SK-N-SH treated with all-trans-retinoic acid at 6 μM for 48 hours (cell line): ENCODE measurements around the gene SHISAL2B.
"Not testable (repeated sequence)": the region's sequence is repeated elsewhere in the genome, so short reads cannot be mapped to it uniquely, and the experiment has no call there.

Source experiments
- ATAC-seq: fragments of 200-7000 bp; cut with Tn5 transposase; 3 replicates; pipeline ENCODE4 v1.9.1; 2020; ENCODE audit warnings: mild to moderate bottlenecking, moderate library complexity
- ARNTL ChIP-seq: fragments of 450-650 bp; formaldehyde crosslinking; IDR thresholded peaks from 2 replicates; pipeline ENCODE4 v1.5.0; 2020; ENCODE audit warnings: low read depth, mild to moderate bottlenecking, moderate library complexity, borderline replicate concordance
- CREB5 ChIP-seq: fragments of 250-450 bp; sonication (Bioruptor Pico); IDR thresholded peaks from 2 replicates; pipeline ENCODE4 v1.5.1; 2020; ENCODE audit warnings: low read depth, mild to moderate bottlenecking, moderate library complexity
- CSDC2 ChIP-seq: fragments of 250-450 bp; sonication (Bioruptor Pico); IDR thresholded peaks from 2 replicates; pipeline ENCODE4 v1.5.0; 2020; ENCODE audit warnings: mild to moderate bottlenecking, moderate library complexity
- ESRRG ChIP-seq: fragments of 250-450 bp; sonication (Bioruptor Pico); IDR thresholded peaks from 2 replicates; pipeline ENCODE4 v1.6.1; 2021; ENCODE audit warnings: mild to moderate bottlenecking
- GLIS3 ChIP-seq: fragments of 250-450 bp; sonication (Bioruptor Pico); IDR thresholded peaks from 2 replicates; pipeline ENCODE4 v1.5.0; 2020; ENCODE audit warnings: mild to moderate bottlenecking, moderate library complexity
- OSR1 ChIP-seq: fragments of 250-450 bp; sonication (Bioruptor Pico); IDR thresholded peaks from 2 replicates; pipeline ENCODE4 v1.8.0; 2022; ENCODE audit warnings: moderate library complexity, mild to moderate bottlenecking, inconsistent platforms
- PATZ1 ChIP-seq: fragments of 250-450 bp; sonication (Bioruptor Pico); IDR thresholded peaks from 2 replicates; pipeline ENCODE4 v1.8.0; 2020; ENCODE audit warnings: mild to moderate bottlenecking, moderate library complexity, borderline replicate concordance
- POU6F1 ChIP-seq: fragments of 250-450 bp; sonication (Bioruptor Pico); IDR thresholded peaks from 2 replicates; pipeline ENCODE4 v1.8.0; 2021; ENCODE audit warnings: low read depth, mild to moderate bottlenecking, moderate library complexity, borderline replicate concordance
- PPARA ChIP-seq: fragments of 250-450 bp; sonication (Bioruptor Pico); IDR thresholded peaks from 2 replicates; pipeline ENCODE4 v1.5.0; 2020; ENCODE audit warnings: mild to moderate bottlenecking, borderline replicate concordance
- RARB ChIP-seq: fragments of 250-450 bp; sonication (Bioruptor Pico); IDR thresholded peaks from 2 replicates; pipeline ENCODE4 v1.8.0; 2021; ENCODE audit warnings: mild to moderate bottlenecking, moderate library complexity
- SNAI2 ChIP-seq: fragments of 250-450 bp; sonication (Bioruptor Pico); IDR thresholded peaks from 2 replicates; pipeline ENCODE4 v1.5.0; 2020; ENCODE audit warnings: mild to moderate bottlenecking, moderate library complexity
- TCF4 ChIP-seq: fragments of 250-450 bp; sonication (Bioruptor Pico); IDR thresholded peaks from 2 replicates; pipeline ENCODE4 v1.8.0; 2021; ENCODE audit warnings: mild to moderate bottlenecking, moderate library complexity, borderline replicate concordance
- TOX ChIP-seq: fragments of 250-450 bp; sonication (Bioruptor Pico); IDR thresholded peaks from 2 replicates; pipeline ENCODE4 v1.8.0; 2021; ENCODE audit warnings: mild to moderate bottlenecking, moderate library complexity, borderline replicate concordance
- TSHZ2 ChIP-seq: fragments of 250-450 bp; sonication (Bioruptor Pico); IDR thresholded peaks from 2 replicates; pipeline ENCODE4 v1.5.0; 2020; ENCODE audit warnings: mild to moderate bottlenecking, moderate library complexity
- ZFP3 ChIP-seq: fragments of 250-450 bp; sonication (Bioruptor Pico); IDR thresholded peaks from 2 replicates; pipeline ENCODE4 v1.5.0; 2020; ENCODE audit warnings: mild to moderate bottlenecking, moderate library complexity
- ZNF565 ChIP-seq: fragments of 450-650 bp; formaldehyde crosslinking; conservative IDR thresholded peaks from 2 replicates; pipeline ENCODE4 v1.5.0; 2020; ENCODE audit warnings: low read depth, mild to moderate bottlenecking, moderate library complexity
- ZNF70 ChIP-seq: fragments of 450-650 bp; formaldehyde crosslinking; IDR thresholded peaks from 2 replicates; pipeline ENCODE4 v1.5.0; 2020; ENCODE audit warnings: mild to moderate bottlenecking, moderate library complexity
- ZNF8 ChIP-seq: fragments of 450-650 bp; formaldehyde crosslinking; IDR thresholded peaks from 2 replicates; pipeline ENCODE4 v1.5.0; 2020; ENCODE audit warnings: mild to moderate bottlenecking, moderate library complexity

The SHISAL2B gene

GRCh38 chr5:64655596-64655995 is 34.7 kb upstream of the SHISAL2B start (continued):
- no peak for TF ChIP-seq PATZ1 (CRISPR knock-in tag)
- TF ChIP-seq OSR1 (CRISPR knock-in tag) = no peak
- no peak for TF ChIP-seq ZFP3 (CRISPR knock-in tag)
- no peak for TF ChIP-seq ZNF8 (CRISPR knock-in tag)
- TF ChIP-seq, all 23 proteins: peak for 0

- no peak for ATAC-seq
- no peak for TF ChIP-seq OSR1 (CRISPR knock-in tag)
- no peak for TF ChIP-seq TCF4
- no peak for TF ChIP-seq POU6F1 (CRISPR knock-in tag)
- no peak for TF ChIP-seq SNAI2 (CRISPR knock-in tag)
- no peak for TF ChIP-seq CSDC2 (CRISPR knock-in tag)
- TF ChIP-seq PATZ1 (CRISPR knock-in tag) = no peak
- TF ChIP-seq ZNF70 (CRISPR knock-in tag) = no peak
- no peak for TF ChIP-seq TOX (CRISPR knock-in tag)
Measured at GRCh38 chr5:64659289-64659688, 31.0 kb upstream of the SHISAL2B start.

GRCh38 chr5:64663181-64663580 is 27.1 kb upstream of the SHISAL2B start:
- not testable (repeated sequence) for ATAC-seq

- no peak for TF ChIP-seq ZNF70 (CRISPR knock-in tag)
- no peak for TF ChIP-seq ZNF565 (CRISPR knock-in tag)
- TF ChIP-seq PATZ1 (CRISPR knock-in tag) = no peak
- TF ChIP-seq RARB (CRISPR knock-in tag) = no peak
Measured at GRCh38 chr5:64665243-64665642, 25.1 kb upstream of the SHISAL2B start.

GRCh38 chr5:64666078-64666477 is 24.2 kb upstream of the SHISAL2B start:
- TF ChIP-seq CSDC2 (CRISPR knock-in tag) (no peak), TOX (CRISPR knock-in tag) (no peak), ESRRG (CRISPR knock-in tag) (no peak), ZFP3 (CRISPR knock-in tag) (no peak), TCF4 (no peak), ARNTL (CRISPR knock-in tag) (no peak), PPARA (CRISPR knock-in tag) (no peak), CREB5 (CRISPR knock-in tag) (no peak), POU6F1 (CRISPR knock-in tag) (no peak), GLIS3 (CRISPR knock-in tag) (no peak), PATZ1 (CRISPR knock-in tag) (no peak), TSHZ2 (CRISPR knock-in tag) (no peak), ZNF8 (CRISPR knock-in tag) (no peak)
- ATAC-seq = no peak

More at GRCh38 chr5:64665243-64665642, 25.1 kb upstream of the SHISAL2B start:
- ATAC-seq = no peak
